Bronchial epithelial cell (primary cell): Measurements from ENCODE around the gene BUB3. TPM values are rescaled to one million over a fixed set of nuclear protein-coding genes. Genes with fewer than 3 reads are reported as not detected.

Experiments used
- DNase-seq: peaks from one replicate; pipeline ENCODE4 v3.0.0-alpha.2; 2010; ENCODE audit warnings: low read depth
- FAIRE-seq: peaks from 2 replicates; lab custom pipeline; 2011; peaks lifted over from hg19 to GRCh38; lab: Jason Lieb, UNC
- H3K27me3 ChIP-seq: 2 replicates; pipeline ENCODE4 v1.5.1; 2011; ENCODE audit warnings: low read length; ENCODE audit not compliant: control insufficient read depth, insufficient read depth
- H3K36me3 ChIP-seq: 2 replicates; pipeline ENCODE4 v1.5.1; 2011; ENCODE audit warnings: low read length; ENCODE audit not compliant: control insufficient read depth, insufficient read depth
- H3K4me3 ChIP-seq: 2 replicates; pipeline ENCODE4 v1.5.1; 2011; ENCODE audit warnings: mild to moderate bottlenecking, low read depth, low read length, control low read depth
- total RNA-seq: library from RNA; depleted of rRNA; stranded (reverse); fragments of >200 nt; gene quantifications from 2 replicates; pipeline ENCODE4 v1.2.1, GENCODE V29; 2014
- TF ChIP-seq, protein P1 (sequence below): IDR thresholded peaks from 2 replicates; pipeline ENCODE4 v1.5.1; 2011; ENCODE audit warnings: mild to moderate bottlenecking, moderate library complexity, low read length, control low read depth, inconsistent platforms; ENCODE audit not compliant: insufficient read depth, severe bottlenecking

The BUB3 gene
- total RNA-seq, 1 donor from 2014 or later, result 143 TPM

DNA sequence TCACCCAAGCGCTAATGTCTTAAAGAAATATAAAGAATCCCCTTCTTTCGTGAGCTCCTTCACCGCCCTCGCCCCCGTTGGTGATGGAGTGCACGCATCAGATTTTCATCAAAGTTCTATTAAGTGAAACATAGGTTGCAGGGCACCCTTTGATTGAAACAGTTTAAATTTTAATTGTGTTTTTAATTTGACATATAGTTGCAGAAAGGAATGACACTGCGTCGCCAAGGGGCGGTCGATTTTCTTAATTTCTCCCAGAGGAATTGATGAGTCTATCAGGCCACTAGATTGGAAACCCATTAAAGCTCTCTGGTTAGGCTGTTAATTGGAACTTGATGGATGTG lies 10.4 kb upstream of the BUB3 start:
- no peak for DNase-seq
- no peak for FAIRE-seq
- H3K27me3 ChIP-seq, result peaks cover 90% of the 10 kb centered on the region

DNA sequence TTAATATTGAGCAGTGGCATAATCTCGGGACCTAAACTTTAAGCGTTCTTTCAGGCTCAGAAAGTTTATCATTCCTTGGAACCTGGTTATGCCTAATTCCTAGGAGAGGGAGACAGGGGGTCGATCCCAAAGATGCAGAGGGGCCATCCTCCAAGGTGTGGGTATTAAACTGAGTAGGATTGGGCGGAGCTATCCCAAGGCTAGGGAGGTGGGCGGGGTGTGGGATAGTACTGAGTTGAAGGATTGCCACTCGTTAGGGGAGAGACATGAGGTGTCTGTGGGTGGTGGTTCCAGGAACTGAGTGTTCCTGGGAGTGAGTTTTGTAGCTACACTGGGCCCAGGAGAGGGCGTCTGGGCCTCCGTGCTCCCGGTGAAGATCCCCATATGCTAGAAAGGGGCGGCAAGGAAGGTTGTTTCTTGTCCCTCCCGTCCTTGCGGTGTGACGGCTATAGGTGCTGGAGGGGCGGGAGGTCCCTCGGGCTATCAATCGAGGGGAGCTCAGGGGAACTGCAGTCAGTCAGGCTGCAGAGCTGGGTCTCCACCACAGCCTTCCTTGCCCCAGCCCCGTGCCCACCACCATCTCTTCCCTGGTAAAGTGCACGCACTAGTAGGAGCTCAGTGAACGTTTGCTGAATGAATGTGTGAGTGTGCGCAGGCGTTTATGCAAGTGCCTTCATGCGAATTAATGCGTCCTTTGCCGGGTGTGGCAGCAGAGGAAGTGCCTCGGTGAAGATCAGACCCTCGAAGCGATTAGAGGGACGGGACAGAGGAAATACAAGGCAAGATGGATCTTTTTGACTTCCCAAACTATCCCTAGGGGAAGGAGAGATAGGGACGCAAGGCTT lies 9.3 kb upstream of the BUB3 start:
- H3K4me3 ChIP-seq, result no peak overlapping the region
- DNase-seq (no peak), FAIRE-seq (no peak)
- TF ChIP-seq, protein P1, sequence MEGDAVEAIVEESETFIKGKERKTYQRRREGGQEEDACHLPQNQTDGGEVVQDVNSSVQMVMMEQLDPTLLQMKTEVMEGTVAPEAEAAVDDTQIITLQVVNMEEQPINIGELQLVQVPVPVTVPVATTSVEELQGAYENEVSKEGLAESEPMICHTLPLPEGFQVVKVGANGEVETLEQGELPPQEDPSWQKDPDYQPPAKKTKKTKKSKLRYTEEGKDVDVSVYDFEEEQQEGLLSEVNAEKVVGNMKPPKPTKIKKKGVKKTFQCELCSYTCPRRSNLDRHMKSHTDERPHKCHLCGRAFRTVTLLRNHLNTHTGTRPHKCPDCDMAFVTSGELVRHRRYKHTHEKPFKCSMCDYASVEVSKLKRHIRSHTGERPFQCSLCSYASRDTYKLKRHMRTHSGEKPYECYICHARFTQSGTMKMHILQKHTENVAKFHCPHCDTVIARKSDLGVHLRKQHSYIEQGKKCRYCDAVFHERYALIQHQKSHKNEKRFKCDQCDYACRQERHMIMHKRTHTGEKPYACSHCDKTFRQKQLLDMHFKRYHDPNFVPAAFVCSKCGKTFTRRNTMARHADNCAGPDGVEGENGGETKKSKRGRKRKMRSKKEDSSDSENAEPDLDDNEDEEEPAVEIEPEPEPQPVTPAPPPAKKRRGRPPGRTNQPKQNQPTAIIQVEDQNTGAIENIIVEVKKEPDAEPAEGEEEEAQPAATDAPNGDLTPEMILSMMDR, result peak; percentile 36
- H3K27me3 ChIP-seq, result peaks cover 82% of the 10 kb centered on the region
- no peaks in the 10 kb centered on the region for H3K36me3 ChIP-seq

More for the DNA sequence above, 10.4 kb upstream of the BUB3 start:
- TF ChIP-seq, protein P1, result no peak
- Histone ChIP-seq H3K4me3 (no peak overlapping the region), H3K36me3 (no peaks in the 10 kb centered on the region)

DNA sequence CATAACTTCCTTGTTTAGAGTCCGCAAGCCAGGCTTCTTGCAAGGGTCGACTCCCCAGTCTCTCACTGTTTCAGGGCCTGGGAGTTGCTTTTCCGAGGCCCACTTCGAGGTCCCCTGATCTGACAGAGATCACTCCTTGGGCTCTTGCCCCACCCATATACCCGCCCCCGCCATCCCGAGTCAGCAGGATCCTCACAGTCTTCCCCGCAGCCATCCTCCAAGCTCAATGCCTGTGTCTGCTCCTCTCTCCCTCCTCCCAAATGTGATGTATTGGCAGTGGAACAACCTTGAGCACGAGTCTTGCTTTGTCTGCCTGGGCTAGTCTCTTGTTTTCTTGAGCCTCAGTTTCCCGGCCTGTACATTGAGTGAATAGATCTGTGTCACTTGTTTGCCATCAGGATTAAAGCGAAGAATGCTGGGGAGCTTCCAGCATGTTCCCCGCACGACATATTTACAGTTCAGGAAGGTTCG lies 8.6 kb upstream of the BUB3 start:
- Histone ChIP-seq H3K4me3 (no peak overlapping the region), H3K27me3 (peaks cover 76% of the 10 kb centered on the region)
- no peak for DNase-seq

DNA sequence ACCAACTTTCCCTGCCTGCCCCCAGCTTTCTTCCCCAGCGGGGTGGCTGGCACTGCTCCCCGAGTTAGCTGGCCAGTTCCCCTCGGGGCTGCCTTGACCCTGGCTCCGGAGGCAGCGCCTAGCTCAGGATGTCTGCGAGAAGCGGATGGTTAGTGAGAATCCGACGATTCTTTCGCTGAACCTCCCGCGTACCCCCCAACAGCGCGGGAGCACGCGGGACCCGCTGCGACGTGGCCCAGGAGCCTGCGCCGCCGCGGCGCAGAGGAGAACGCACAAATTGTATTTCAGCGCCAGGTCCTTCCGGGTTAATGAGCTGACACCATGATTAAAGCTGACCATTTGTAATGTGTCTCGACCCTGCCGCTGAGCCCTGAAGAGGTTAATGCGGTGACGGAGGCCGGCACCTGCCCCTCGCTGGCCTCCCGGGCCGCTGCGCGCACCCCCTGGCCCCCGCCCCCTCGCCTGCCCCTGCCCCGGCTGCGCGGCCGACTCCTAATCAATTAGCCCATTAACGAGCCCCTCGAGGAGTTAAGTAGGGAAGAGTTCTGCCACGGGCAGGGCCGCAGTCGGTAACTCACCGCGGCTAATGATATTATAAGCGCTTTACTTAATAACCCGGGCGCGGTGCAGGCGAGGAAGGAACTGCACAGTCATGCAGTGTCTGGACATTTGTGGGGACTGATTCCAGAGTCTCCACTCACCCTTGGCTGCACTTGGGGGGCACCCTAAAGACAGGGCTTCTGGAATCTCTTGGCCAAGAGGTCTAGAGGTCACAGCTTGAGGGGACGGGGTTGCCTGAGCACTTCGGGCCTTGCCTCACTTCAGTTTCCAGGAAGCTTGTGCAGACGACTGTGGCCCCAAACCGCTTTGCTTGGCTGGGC lies 7.9 kb upstream of the BUB3 start:
- no peaks in the 10 kb centered on the region for H3K36me3 ChIP-seq
- FAIRE-seq, result no peak
- no peak for DNase-seq
- no peak overlapping the region for H3K4me3 ChIP-seq
- TF ChIP-seq, protein P1, result no peak
- peaks cover 72% of the 10 kb centered on the region for H3K27me3 ChIP-seq

More for the DNA sequence above, 8.6 kb upstream of the BUB3 start:
- FAIRE-seq, result no peak
- H3K36me3 ChIP-seq, result no peaks in the 10 kb centered on the region
- TF ChIP-seq, protein P1, result no peak

DNA sequence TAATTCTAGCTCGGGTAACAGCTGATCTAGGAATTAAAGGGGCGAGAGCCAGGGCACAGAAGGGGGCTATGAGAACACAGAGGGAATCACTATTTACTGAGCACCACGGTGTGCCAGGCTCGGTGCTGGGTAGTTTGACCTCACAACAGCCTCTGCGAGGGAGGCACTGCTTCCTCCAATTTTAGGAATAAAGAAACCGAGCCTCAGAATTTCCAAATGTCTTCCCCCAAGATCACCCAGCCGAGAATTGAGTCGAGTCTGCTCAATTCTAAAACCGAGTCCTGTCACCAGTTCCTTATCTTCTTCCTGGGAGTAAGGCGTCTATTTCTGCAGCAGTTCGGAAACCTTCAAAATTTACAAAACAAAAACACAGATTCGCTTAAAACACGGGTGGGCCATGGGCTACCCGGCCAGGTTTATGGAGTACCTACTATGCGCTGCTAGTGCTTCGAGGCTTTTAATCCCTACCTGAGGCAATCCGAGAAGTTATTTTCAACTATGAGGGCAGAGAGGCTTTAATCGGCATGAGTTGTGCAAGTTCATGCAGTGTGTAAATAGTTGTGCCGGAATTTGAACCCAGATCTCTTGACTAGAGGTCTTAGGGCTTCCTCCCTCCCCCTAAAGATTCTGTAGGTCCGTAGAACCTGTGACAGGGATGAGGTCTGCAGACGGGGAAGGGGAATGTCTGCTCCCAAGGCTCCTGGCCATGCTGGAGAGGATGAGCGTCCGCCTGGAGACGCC lies 7.1 kb upstream of the BUB3 start:
- H3K4me3 ChIP-seq, result no peak overlapping the region
- FAIRE-seq, result no peak
- H3K27me3 ChIP-seq, result peaks cover 67% of the 10 kb centered on the region
- no peaks in the 10 kb centered on the region for H3K36me3 ChIP-seq
- DNase-seq, result no peak
- TF ChIP-seq, protein P1, result no peak
